Chondrocyte (in vitro differentiated cells): ENCODE measurements around the gene ADSL. TPM values are rescaled to one million over a fixed set of nuclear protein-coding genes. Genes with fewer than 3 reads are reported as not detected.

Source experiments
- DNase-seq: peaks from one replicate; pipeline ENCODE4 v3.0.0; 2021; ENCODE audit warnings: mixed read lengths, low spot score
- H3K27ac Mint-ChIP-seq: one replicate; pipeline ENCODE4 v1.8.0; 2021; ENCODE audit warnings: mild to moderate bottlenecking, moderate library complexity, mixed read lengths; ENCODE audit not compliant: unreplicated experiment
- H3K27me3 Mint-ChIP-seq: 2 replicates; pipeline ENCODE4 v1.8.0; 2021; ENCODE audit warnings: low read depth, mixed read lengths
- H3K36me3 Mint-ChIP-seq: 2 replicates; pipeline ENCODE4 v1.8.0; 2021; ENCODE audit warnings: low read depth, mixed read lengths
- H3K4me1 Mint-ChIP-seq: 2 replicates; pipeline ENCODE4 v1.8.0; 2021; ENCODE audit warnings: low read depth, mild to moderate bottlenecking, mixed read lengths
- H3K4me3 Mint-ChIP-seq: one replicate; pipeline ENCODE4 v1.8.0; 2021; ENCODE audit warnings: mild to moderate bottlenecking, moderate library complexity, mixed read lengths; ENCODE audit not compliant: unreplicated experiment
- H3K9me3 Mint-ChIP-seq: 2 replicates; pipeline ENCODE4 v1.8.0; 2021; ENCODE audit warnings: low read depth, mixed read lengths
- total RNA-seq: library from RNA; stranded (reverse); gene quantifications from 3 replicates; pipeline ENCODE4 v1.2.1, GENCODE V29; 2021
- TF ChIP-seq, protein P1 (sequence below): fragments of 200-600 bp; sonication (generic); IDR thresholded peaks from 2 replicates; pipeline ENCODE4 v1.5.0; 2021; ENCODE audit warnings: antibody characterized with exemption, mild to moderate bottlenecking, moderate library complexity

The ADSL gene
- total RNA-seq, 1 donor from 2014 or later = 62.2 TPM

DNA sequence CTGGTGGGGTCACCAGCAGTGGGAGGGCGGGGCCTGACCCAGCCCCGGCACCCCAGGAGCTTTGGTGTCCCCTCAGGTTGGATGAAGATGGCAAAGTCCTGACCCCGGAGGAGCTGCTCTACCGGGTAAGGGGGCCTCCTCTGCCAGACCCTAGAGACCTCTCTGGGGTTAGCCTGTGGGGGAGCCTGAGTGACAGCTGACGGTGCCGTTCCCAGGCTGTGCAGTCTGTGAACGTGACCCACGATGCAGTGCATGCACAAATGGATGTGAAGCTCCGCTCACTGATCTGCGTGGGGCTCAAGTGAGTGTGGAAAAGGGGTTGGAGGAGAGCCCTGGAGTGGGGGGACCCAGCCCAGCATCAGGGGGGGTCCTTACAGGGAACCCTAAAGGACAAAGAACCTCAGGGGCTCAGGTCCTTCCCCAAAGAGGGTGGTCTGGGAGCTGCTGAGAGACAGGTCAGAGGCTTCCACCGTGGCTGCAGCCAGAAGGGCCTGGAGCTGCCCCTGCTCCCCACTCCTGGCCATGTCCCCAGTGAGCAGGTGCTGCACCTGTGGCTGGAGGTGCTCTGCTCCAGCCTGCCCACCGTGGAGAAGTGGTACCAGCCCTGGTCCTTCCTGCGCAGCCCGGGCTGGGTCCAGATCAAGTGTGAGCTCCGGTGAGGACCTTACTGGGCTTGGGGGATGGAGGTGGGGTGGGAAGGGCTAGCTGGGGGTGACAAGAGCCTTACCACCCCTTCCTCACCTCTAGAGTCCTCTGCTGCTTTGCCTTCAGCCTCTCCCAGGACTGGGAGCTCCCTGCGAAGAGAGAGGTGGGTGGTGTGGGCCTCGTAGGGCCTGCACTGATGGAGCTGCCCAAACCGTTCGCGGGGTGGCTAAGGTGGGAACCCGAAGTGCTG is 62.7 kb downstream of the ADSL start:
- Mint-ChIP-seq H3K36me3 (peaks cover 19% of the 10 kb centered on the region), H3K4me1 (no peaks in the 10 kb centered on the region), H3K9me3 (no peaks in the 10 kb centered on the region), H3K27me3 (no peaks in the 10 kb centered on the region), H3K27ac (no peak overlapping the region), H3K4me3 (no peak overlapping the region)
- TF ChIP-seq, protein P1, sequence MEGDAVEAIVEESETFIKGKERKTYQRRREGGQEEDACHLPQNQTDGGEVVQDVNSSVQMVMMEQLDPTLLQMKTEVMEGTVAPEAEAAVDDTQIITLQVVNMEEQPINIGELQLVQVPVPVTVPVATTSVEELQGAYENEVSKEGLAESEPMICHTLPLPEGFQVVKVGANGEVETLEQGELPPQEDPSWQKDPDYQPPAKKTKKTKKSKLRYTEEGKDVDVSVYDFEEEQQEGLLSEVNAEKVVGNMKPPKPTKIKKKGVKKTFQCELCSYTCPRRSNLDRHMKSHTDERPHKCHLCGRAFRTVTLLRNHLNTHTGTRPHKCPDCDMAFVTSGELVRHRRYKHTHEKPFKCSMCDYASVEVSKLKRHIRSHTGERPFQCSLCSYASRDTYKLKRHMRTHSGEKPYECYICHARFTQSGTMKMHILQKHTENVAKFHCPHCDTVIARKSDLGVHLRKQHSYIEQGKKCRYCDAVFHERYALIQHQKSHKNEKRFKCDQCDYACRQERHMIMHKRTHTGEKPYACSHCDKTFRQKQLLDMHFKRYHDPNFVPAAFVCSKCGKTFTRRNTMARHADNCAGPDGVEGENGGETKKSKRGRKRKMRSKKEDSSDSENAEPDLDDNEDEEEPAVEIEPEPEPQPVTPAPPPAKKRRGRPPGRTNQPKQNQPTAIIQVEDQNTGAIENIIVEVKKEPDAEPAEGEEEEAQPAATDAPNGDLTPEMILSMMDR = no peak
- no peak for DNase-seq

DNA sequence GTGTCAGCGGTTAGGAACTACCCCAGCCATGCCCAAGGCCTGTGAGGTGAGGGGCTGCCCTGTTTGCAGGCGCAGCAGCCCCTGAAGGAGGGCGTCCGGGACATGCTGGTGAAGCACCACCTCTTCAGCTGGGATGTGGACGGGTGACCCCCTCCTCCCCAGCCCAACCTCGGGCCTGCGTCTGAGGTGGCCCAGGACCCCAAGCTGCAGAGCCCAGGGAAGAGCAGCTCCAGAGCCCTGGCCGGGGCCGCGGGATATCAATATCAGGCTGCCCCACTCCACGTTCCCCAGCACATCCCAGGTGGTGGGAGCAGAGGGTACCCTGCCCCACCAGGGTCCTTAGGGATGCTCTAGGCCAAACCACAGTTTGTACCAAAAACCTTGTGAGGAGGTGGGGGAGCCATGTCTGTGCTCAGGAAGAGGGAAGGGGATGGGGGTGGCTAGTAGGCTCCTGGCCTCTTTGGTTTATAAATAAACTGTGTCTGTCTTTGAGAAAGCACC is 63.4 kb downstream of the ADSL start:
- no peak for DNase-seq
- TF ChIP-seq, protein P1 = no peak
- Mint-ChIP-seq H3K27me3 (no peaks in the 10 kb centered on the region), H3K4me3 (no peak overlapping the region), H3K27ac (peak overlapping the region; percentile 32), H3K9me3 (no peaks in the 10 kb centered on the region), H3K36me3 (peaks cover 16% of the 10 kb centered on the region), H3K4me1 (no peaks in the 10 kb centered on the region)

DNA sequence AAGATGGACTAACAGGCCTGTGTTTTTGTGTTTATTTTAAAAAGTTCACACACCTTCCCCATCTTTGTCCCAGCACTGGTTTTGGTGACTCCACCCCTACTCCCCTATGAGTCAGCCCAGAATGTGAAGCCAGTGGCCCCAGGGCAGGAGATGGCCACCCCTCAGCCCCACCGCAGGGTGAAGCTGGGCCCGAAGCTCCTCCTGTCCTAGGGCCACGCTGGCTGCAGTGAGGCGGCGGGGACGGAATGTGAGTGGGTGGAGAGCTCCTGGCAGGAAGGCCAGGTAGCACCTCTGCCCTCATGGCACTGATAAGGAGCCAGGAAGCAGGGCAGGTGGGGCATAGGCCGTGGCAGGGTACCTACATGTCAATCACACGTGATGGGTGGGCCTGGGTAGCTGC is 64.0 kb downstream of the ADSL start:
- DNase-seq = no peak
- Mint-ChIP-seq H3K9me3 (no peaks in the 10 kb centered on the region), H3K4me3 (no peak overlapping the region), H3K4me1 (peaks cover under 1% of the 10 kb centered on the region), H3K27ac (peak overlapping the region; percentile 32), H3K36me3 (peaks cover 20% of the 10 kb centered on the region), H3K27me3 (no peaks in the 10 kb centered on the region)
- TF ChIP-seq, protein P1 = no peak

DNA sequence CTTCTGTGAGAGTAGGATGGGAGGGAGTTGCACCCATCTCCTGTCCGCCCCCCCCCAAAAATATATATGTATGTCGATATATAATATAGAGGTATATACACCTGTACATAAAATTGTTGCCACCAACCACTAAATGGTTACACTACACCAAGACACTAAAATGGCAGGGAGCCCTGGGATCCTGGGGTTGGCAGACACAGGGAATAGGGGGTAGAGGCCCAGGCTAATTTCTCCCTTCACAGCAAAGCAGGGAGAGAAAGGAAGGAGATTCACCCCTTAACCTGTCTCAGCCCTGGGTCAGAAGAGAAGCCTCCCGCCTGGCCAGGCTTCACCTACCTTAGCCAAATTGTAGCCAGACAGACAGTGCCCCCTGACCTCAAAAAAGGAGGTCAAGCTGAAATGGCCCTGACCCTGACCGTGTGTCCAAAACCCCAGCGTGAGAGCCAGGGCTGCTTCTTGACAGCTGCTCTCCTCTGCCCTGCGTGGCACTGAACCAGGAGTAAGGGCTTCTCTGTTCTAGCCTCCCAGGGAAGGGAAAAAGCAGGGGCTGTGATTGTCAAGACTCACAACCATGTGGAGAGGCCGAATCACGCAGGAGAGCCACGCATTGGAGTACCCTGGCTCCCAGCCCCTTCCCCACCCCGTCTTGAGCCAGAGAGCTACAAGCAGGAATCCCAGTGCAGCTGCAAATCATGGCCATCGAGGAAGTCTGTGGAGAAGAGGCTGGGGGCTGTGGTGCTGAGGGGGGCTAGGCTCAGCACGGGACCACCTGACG is 64.6 kb downstream of the ADSL start:
- Mint-ChIP-seq H3K27ac (peak overlapping the region; percentile 32), H3K36me3 (peaks cover 27% of the 10 kb centered on the region), H3K9me3 (no peaks in the 10 kb centered on the region), H3K4me3 (no peak overlapping the region), H3K27me3 (no peaks in the 10 kb centered on the region), H3K4me1 (peaks cover 7% of the 10 kb centered on the region)
- no peak for DNase-seq
- TF ChIP-seq, protein P1 = no peak

DNA sequence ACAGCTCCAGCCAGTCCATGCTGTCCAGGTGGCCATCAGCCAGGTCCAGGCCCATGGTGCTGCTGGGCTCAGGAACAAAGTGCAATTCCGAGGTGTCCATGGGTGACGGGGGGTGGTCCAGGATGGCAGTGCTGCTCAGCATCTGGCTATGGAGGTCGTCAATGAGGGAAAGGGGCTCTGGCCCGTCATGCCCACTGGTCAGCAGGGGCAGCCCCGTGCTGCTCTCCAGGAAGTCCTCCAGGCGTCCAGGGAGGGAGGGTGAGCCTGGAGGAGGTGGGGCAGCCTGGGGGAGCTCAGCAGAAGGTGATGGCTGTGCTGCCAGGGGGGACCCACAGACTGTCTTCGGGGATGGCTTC is 65.2 kb downstream of the ADSL start:
- Mint-ChIP-seq H3K4me3 (no peak overlapping the region), H3K27me3 (no peaks in the 10 kb centered on the region), H3K4me1 (peaks cover 9% of the 10 kb centered on the region), H3K36me3 (peaks cover 31% of the 10 kb centered on the region), H3K27ac (no peak overlapping the region), H3K9me3 (no peaks in the 10 kb centered on the region)
- no peak for DNase-seq
- TF ChIP-seq, protein P1 = no peak
